Liver (tissue), 9 donors: ENCODE measurements around the gene PASK. TPM values are rescaled to one million over a fixed set of nuclear protein-coding genes. Genes with fewer than 3 reads are reported as not detected.

Experiments used
- DNase-seq: peaks from one replicate; pipeline ENCODE4 v3.0.0-alpha.2; 2017; ENCODE audit warnings: low spot score
- H3K27ac ChIP-seq, 2 donors: one replicate each; pipeline ENCODE4 v1.7.0; 2013; ENCODE audit warnings: inconsistent platforms in 2 of 2, low read length in 2 of 2, control low read depth in 1 of 2, low read depth in 1 of 2, mild to moderate bottlenecking in 1 of 2
- H3K27me3 ChIP-seq, 4 donors: one replicate each; pipeline versions ENCODE4 v1.6.1 to v1.7.0; 2013; ENCODE audit warnings: low read length in 3 of 4, inconsistent platforms in 1 of 4, mild to moderate bottlenecking in 1 of 4, moderate library complexity in 1 of 4; ENCODE audit not compliant: control insufficient read depth in 4 of 4, insufficient read depth in 4 of 4
- H3K36me3 ChIP-seq, 4 donors: one replicate each; pipeline versions ENCODE4 v1.6.1 to v1.7.0; 2013; ENCODE audit warnings: low read length in 3 of 4, mild to moderate bottlenecking in 3 of 4, low read depth in 1 of 4, moderate library complexity in 1 of 4; ENCODE audit not compliant: control insufficient read depth in 4 of 4, insufficient read depth in 3 of 4
- H3K4me1 ChIP-seq, 4 donors: one replicate each; pipeline versions ENCODE4 v1.6.1 to v1.7.0; 2013; ENCODE audit warnings: low read length in 3 of 4, mild to moderate bottlenecking in 3 of 4, moderate library complexity in 1 of 4; ENCODE audit not compliant: control insufficient read depth in 4 of 4, insufficient read depth in 4 of 4
- H3K4me3 ChIP-seq, 3 donors: one replicate each; pipeline versions ENCODE4 v1.6.1 to v1.7.0; 2013; ENCODE audit warnings: low read length in 3 of 3, control low read depth in 1 of 3, low read depth in 1 of 3, mild to moderate bottlenecking in 1 of 3
- H3K9ac ChIP-seq, 2 donors: one replicate each; pipeline ENCODE4 v1.7.0; 2013; ENCODE audit warnings: low read length in 2 of 2, mild to moderate bottlenecking in 2 of 2, moderate library complexity in 2 of 2, control low read depth in 1 of 2, low read depth in 1 of 2
- H3K9me3 ChIP-seq, 4 donors: one replicate each; pipeline versions ENCODE4 v1.6.1 to v1.7.0; 2013; ENCODE audit warnings: low read length in 3 of 4; ENCODE audit not compliant: control insufficient read depth in 4 of 4
- ATF3 ChIP-seq: IDR thresholded peaks from 2 replicates; pipeline ENCODE4 v1.6.1; 2016; ENCODE audit warnings: antibody characterized with exemption
- CTCF ChIP-seq: fragments of 150-350 bp; IDR thresholded peaks from 2 replicates; pipeline ENCODE4 v1.5.1; 2017; ENCODE audit warnings: improper control_type of control experiment, low read depth, low read length; ENCODE audit not compliant: missing input control
- EGR1 ChIP-seq, 2 donors: IDR thresholded peaks; 2 replicates each; pipeline ENCODE4 v1.6.1; 2016 to 2018; ENCODE audit warnings: antibody characterized with exemption in 2 of 2, low read depth in 2 of 2
- FOXA1 ChIP-seq: IDR thresholded peaks from 2 replicates; pipeline ENCODE4 v1.6.1; 2016; ENCODE audit warnings: antibody characterized with exemption
- FOXA2 ChIP-seq: IDR thresholded peaks from 2 replicates; pipeline ENCODE4 v1.6.1; 2016; ENCODE audit warnings: antibody characterized with exemption
- GABPA ChIP-seq, 2 donors: IDR thresholded peaks in 1 of 2; conservative IDR thresholded peaks in 1 of 2; 2 replicates each; pipeline ENCODE4 v1.6.1; 2016; ENCODE audit warnings: antibody characterized with exemption in 2 of 2, mild to moderate bottlenecking in 1 of 2, moderate library complexity in 1 of 2
- HNF4A ChIP-seq, 2 donors: conservative IDR thresholded peaks; 2 replicates each; pipeline ENCODE4 v1.6.1; 2016; ENCODE audit warnings: antibody characterized with exemption in 2 of 2, mild to moderate bottlenecking in 2 of 2
- HNF4G ChIP-seq: IDR thresholded peaks from 2 replicates; pipeline ENCODE4 v1.6.1; 2016; ENCODE audit warnings: antibody characterized with exemption
- JUND ChIP-seq, 2 donors: IDR thresholded peaks; 2 replicates each; pipeline ENCODE4 v1.6.1; 2016; ENCODE audit warnings: antibody characterized with exemption in 2 of 2
- MAX ChIP-seq: IDR thresholded peaks from 2 replicates; pipeline ENCODE4 v1.6.1; 2016; ENCODE audit warnings: antibody characterized with exemption
- NR2F2 ChIP-seq: IDR thresholded peaks from 2 replicates; pipeline ENCODE4 v1.6.1; 2016; ENCODE audit warnings: antibody characterized with exemption
- RAD21 ChIP-seq, 2 donors: IDR thresholded peaks; 2 replicates each; pipeline ENCODE4 v1.6.1; 2016; ENCODE audit warnings: antibody characterized with exemption in 2 of 2, mild to moderate bottlenecking in 2 of 2
- REST ChIP-seq: IDR thresholded peaks from 2 replicates; pipeline ENCODE4 v1.6.1; 2016; ENCODE audit warnings: antibody characterized with exemption, mild to moderate bottlenecking
- SP1 ChIP-seq: IDR thresholded peaks from 2 replicates; pipeline ENCODE4 v1.6.1; 2018; ENCODE audit warnings: antibody characterized with exemption, mild to moderate bottlenecking
- TAF1 ChIP-seq: conservative IDR thresholded peaks from 2 replicates; pipeline ENCODE4 v1.6.1; 2016; ENCODE audit warnings: antibody characterized with exemption, mild to moderate bottlenecking
- YY1 ChIP-seq: IDR thresholded peaks from 2 replicates; pipeline ENCODE4 v1.6.1; 2016; ENCODE audit warnings: antibody characterized with exemption, mild to moderate bottlenecking
- ZBTB33 ChIP-seq: IDR thresholded peaks from 2 replicates; pipeline ENCODE4 v1.6.1; 2016; ENCODE audit warnings: antibody characterized with exemption
- WGBS: extraction: QIAGEN DNeasy Blood & Tissue Kit; methylation state at CpG from one replicate; pipeline ENCODE4 v1.1.7; 2013; 5-methylcytosine and 5-hydroxymethylcytosine counted together
- polyA plus RNA-seq, 2 donors: library from polyadenylated mRNA; stranded (reverse) in 1 of 2; unstranded in 1 of 2; fragments of 200-250 nt in 1 of 2; fragments of >200 nt in 1 of 2; fragmentation: Nextera tagmentation in 1 of 2; extraction: Ambion mirVana in 1 of 2; gene quantifications; one replicate each; pipeline versions ENCODE4 v1.2.1 to v1.2.3, GENCODE V29; 2013 to 2015
- total RNA-seq, 2 donors: library from RNA; depleted of rRNA; stranded (reverse); fragments of >200 nt; gene quantifications; one replicate each; pipeline ENCODE4 v1.2.3, GENCODE V29; 2014
- donor health status: healthy.
- donor health status: healthy.
- donor health status: healthy.
- donor health status: healthy.
- donor health status: healthy.

PASK gene
- total and polyA plus RNA-seq, 4 donors: 0.96 to 8.8 (median 2.9) TPM

- DNase-seq: no peak
- no peak for TF ChIP-seq YY1
- no peak for TF ChIP-seq ATF3
- no peak for TF ChIP-seq CTCF
- no peak for TF ChIP-seq HNF4A (conservative IDR thresholded peaks at IDR 0.05)
- no peak for TF ChIP-seq REST
- no peak for TF ChIP-seq ZBTB33
- no peak for TF ChIP-seq GABPA (IDR thresholded peaks at IDR 0.05 in 1 of 2, conservative IDR thresholded peaks at IDR 0.05 in 1 of 2)
- no peak for TF ChIP-seq RAD21 (IDR thresholded peaks at IDR 0.05)
- TF ChIP-seq SP1: no peak
- TF ChIP-seq EGR1 (IDR thresholded peaks at IDR 0.05; ENCODE audit: low read depth in 2 of 2): no peak
- TF ChIP-seq HNF4G: no peak
- TF ChIP-seq JUND (IDR thresholded peaks at IDR 0.05): no peak
These were observed 77.6 kb downstream of the PASK start for GRCh38 chr2:241071677-241072111.

GRCh38 chr2:241070811-241071676, 78.2 kb downstream of the PASK start:
- Histone ChIP-seq H3K4me1 (no peaks in the 10 kb centered on the region), H3K36me3 (peaks cover 12 to 89% (median 31%) of the 10 kb centered on the region in 4 donors), H3K4me3 (no peak overlapping the region), H3K9me3 (no peaks in the 10 kb centered on the region), H3K9ac (no peak overlapping the region), H3K27me3 (no peaks in the 10 kb centered on the region), H3K27ac (no peak overlapping the region)
- WGBS: 91% methylated on average over 31 of the region's 31 CpGs
- no peak for TF ChIP-seq NR2F2
- no peak for TF ChIP-seq FOXA1
- TF ChIP-seq MAX: no peak
- no peak for TF ChIP-seq EGR1 (IDR thresholded peaks at IDR 0.05; ENCODE audit: low read depth in 2 of 2)
- TF ChIP-seq ATF3: no peak
- no peak for TF ChIP-seq TAF1
- TF ChIP-seq RAD21 (IDR thresholded peaks at IDR 0.05): no peak
- TF ChIP-seq HNF4G: no peak
- no peak for TF ChIP-seq SP1
- no peak for TF ChIP-seq REST
- no peak for TF ChIP-seq GABPA (IDR thresholded peaks at IDR 0.05 in 1 of 2, conservative IDR thresholded peaks at IDR 0.05 in 1 of 2)
- TF ChIP-seq FOXA2: no peak
- no peak for DNase-seq

More at GRCh38 chr2:241071677-241072111, 77.6 kb downstream of the PASK start:
- Histone ChIP-seq H3K36me3 (peaks cover 12 to 83% (median 29%) of the 10 kb centered on the region in 4 donors), H3K27me3 (no peaks in the 10 kb centered on the region), H3K9ac (no peak overlapping the region), H3K27ac (no peak overlapping the region), H3K9me3 (no peaks in the 10 kb centered on the region), H3K4me1 (no peaks in the 10 kb centered on the region), H3K4me3 (no peak overlapping the region)
- 92% methylated on average over 25 of the region's 25 CpGs for WGBS
